ENCODE results near the gene HS3ST5. TPM values are rescaled to one million over a fixed set of nuclear protein-coding genes. Genes with fewer than 3 reads are reported as not detected.

HS3ST5 gene
- total and polyA plus RNA-seq, 2 donors from 2014 or later = 0.09 TPM; not detected in 1

DNA sequence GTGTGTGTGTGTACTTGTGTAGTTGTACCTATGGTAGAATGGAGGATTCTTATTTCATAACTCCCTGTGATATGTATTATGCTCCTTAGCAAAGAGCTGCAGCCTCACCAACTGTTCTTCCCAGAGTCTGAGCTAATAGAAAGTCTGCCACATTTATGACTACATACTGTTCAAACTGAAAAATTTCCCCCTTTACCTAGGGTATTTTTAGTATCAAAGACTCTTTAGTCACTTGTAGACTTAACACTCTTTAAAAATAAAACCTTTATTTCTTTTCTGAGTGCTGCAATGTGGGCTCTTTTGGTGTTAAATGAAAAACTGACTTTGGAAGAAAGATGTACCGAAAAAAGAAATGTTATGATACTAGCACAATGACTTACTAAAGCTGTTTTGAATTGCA is 39.6 kb upstream of the HS3ST5 start:
- Histone ChIP-seq H3K9me3 (ENCODE audit: control insufficient read depth in 2 of 3, insufficient read depth in 1 of 3, low read length in 3 of 3) (no peaks in the 10 kb centered on the region), H3K4me1 (ENCODE audit: control insufficient read depth in 2 of 3, insufficient read depth in 2 of 3, low read depth in 1 of 3, low read length in 3 of 3) (no peaks in the 10 kb centered on the region), H3K27ac (ENCODE audit: low read depth in 2 of 2, low read length in 2 of 2) (no peak overlapping the region), H3K27me3 (ENCODE audit: control insufficient read depth, insufficient read depth, low read length) (no peaks in the 10 kb centered on the region), H3K36me3 (ENCODE audit: control insufficient read depth in 2 of 3, insufficient read depth in 3 of 3, low read length in 3 of 3) (no peaks in the 10 kb centered on the region), H3K9ac (ENCODE audit: low read length in 3 of 3) (no peak overlapping the region), H3K4me3 (ENCODE audit: low read length in 3 of 3) (no peak overlapping the region)
- DNase-seq (no peak), FAIRE-seq (no peak)
- intact Hi-C loops (cut with DNase I) = no loop called here
- TF ChIP-seq CTCF (IDR thresholded peaks at IDR 0.05; ENCODE audit: borderline replicate concordance, extremely low read depth, insufficient read depth) = no peak

GRCh38 chr6:114377881-114378280 is 35.1 kb upstream of the HS3ST5 start:
- intact Hi-C loops (cut with DNase I) = no loop called here
- FAIRE-seq = no peak
- DNase-seq = no peak
- Histone ChIP-seq H3K4me1 (ENCODE audit: control insufficient read depth in 2 of 3, insufficient read depth in 2 of 3, low read depth in 1 of 3, low read length in 3 of 3) (no peaks in the 10 kb centered on the region), H3K27me3 (ENCODE audit: control insufficient read depth, insufficient read depth, low read length) (no peaks in the 10 kb centered on the region), H3K27ac (ENCODE audit: low read depth in 2 of 2, low read length in 2 of 2) (no peak overlapping the region), H3K36me3 (ENCODE audit: control insufficient read depth in 2 of 3, insufficient read depth in 3 of 3, low read length in 3 of 3) (no peaks in the 10 kb centered on the region), H3K4me3 (ENCODE audit: low read length in 3 of 3) (no peak overlapping the region), H3K9me3 (ENCODE audit: control insufficient read depth in 2 of 3, insufficient read depth in 1 of 3, low read length in 3 of 3) (no peaks in the 10 kb centered on the region), H3K9ac (ENCODE audit: low read length in 3 of 3) (no peak overlapping the region)
- TF ChIP-seq CTCF (IDR thresholded peaks at IDR 0.05; ENCODE audit: borderline replicate concordance, extremely low read depth, insufficient read depth) = no peak

DNA sequence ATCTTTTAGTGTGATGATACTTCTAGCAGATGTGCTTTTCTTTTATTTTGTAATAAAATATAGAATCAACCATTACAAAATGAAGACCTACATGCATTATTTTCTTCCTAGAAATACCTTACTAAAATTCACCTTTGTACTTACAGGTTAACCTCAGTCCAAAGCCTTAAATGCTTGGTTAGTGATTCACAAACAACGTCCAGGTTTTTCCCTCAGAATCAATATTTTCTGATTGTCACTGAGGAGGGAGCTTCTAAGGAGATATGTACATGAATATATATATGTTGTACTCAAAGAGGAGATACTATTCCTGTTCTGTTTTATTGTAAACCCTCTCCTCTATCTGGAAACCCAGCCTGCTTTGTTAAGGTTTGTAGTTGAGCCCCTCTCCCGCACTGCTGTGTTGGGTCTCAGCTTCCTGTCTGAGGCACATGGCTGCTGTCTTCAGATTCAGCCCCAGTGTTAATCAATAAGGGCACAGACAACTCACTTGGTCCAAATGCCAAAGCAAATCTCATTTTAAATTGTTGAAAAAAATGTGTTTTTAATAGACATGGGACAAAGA is 33.9 kb upstream of the HS3ST5 start:
- Histone ChIP-seq H3K36me3 (ENCODE audit: control insufficient read depth in 2 of 3, insufficient read depth in 3 of 3, low read length in 3 of 3) (no peaks in the 10 kb centered on the region), H3K9me3 (ENCODE audit: control insufficient read depth in 2 of 3, insufficient read depth in 1 of 3, low read length in 3 of 3) (no peaks in the 10 kb centered on the region), H3K27me3 (ENCODE audit: control insufficient read depth, insufficient read depth, low read length) (no peaks in the 10 kb centered on the region), H3K9ac (ENCODE audit: low read length in 3 of 3) (no peak overlapping the region), H3K4me3 (ENCODE audit: low read length in 3 of 3) (no peak overlapping the region), H3K4me1 (ENCODE audit: control insufficient read depth in 2 of 3, insufficient read depth in 2 of 3, low read depth in 1 of 3, low read length in 3 of 3) (no peaks in the 10 kb centered on the region), H3K27ac (ENCODE audit: low read depth in 2 of 2, low read length in 2 of 2) (no peak overlapping the region)
- FAIRE-seq (no peak), DNase-seq (no peak)
- intact Hi-C loops (cut with DNase I) = no loop called here
- no peak for TF ChIP-seq CTCF (IDR thresholded peaks at IDR 0.05; ENCODE audit: borderline replicate concordance, extremely low read depth, insufficient read depth)
